Panc1 (cell line): ENCODE results near the gene KCNA4. TPM values are rescaled to one million over a fixed set of nuclear protein-coding genes. Genes with fewer than 3 reads are reported as not detected.
"Not testable (repeated sequence)": the region's sequence is repeated elsewhere in the genome, so short reads cannot be mapped to it uniquely, and the experiment has no call there.

Source experiments
- ATAC-seq: fragments of 200-7000 bp; cut with Tn5 transposase; 2 replicates; pipeline ENCODE4 v1.9.1; 2020; ENCODE audit warnings: mild to moderate bottlenecking, moderate library complexity
- BruUV-seq: library from RNA; stranded (reverse); fragments of 400-500 nt; replicated peaks from 2 replicates; lab custom pipeline; 2021; lab: Mats Ljungman, UMichigan
- CTCF ChIA-PET: fragments of 300-600 bp; sonication (Branson Sonifier 250); formaldehyde crosslinking; loops from one replicate; lab custom pipeline; 2022; ENCODE audit warnings: antibody characterized with exemption; lab: Charles Lee
- POLR2A ChIA-PET: fragments of 300-600 bp; sonication (Branson Sonifier 250); formaldehyde crosslinking; loops from one replicate; lab custom pipeline; 2022; ENCODE audit warnings: antibody characterized with exemption; lab: Charles Lee
- DNase-seq: peaks from one replicate; pipeline ENCODE4 v3.0.0-alpha.2; 2010; ENCODE audit warnings: low read depth, low spot score
- H3K27ac ChIP-seq: 2 replicates; pipeline ENCODE4 v1.5.1; 2011; ENCODE audit warnings: mild to moderate bottlenecking, low read length, inconsistent platforms
- H3K27me3 ChIP-seq: fragments of 200-500 bp; sonication (Bioruptor generic); 2 replicates; pipeline ENCODE4 v1.6.0; 2014; ENCODE audit warnings: low read length, inconsistent platforms; ENCODE audit not compliant: control insufficient read depth, insufficient read depth
- H3K36me3 ChIP-seq: fragments of 200-500 bp; sonication (Bioruptor generic); 2 replicates; pipeline ENCODE4 v1.5.1; 2014; ENCODE audit warnings: inconsistent platforms, mild to moderate bottlenecking, low read length, moderate library complexity; ENCODE audit not compliant: control insufficient read depth, insufficient read depth
- H3K4me1 ChIP-seq: 2 replicates; pipeline ENCODE4 v1.5.1; 2011; ENCODE audit warnings: inconsistent platforms, mild to moderate bottlenecking, low read length, moderate library complexity; ENCODE audit not compliant: control insufficient read depth, insufficient read depth
- H3K4me3 ChIP-seq, 2 experiments: 2 replicates each; pipeline ENCODE4 v1.5.1; 2011 to 2012; ENCODE audit warnings: low read depth in 2 of 2, low read length in 2 of 2, mild to moderate bottlenecking in 2 of 2, inconsistent platforms in 1 of 2, moderate library complexity in 1 of 2
- H3K9me3 ChIP-seq: fragments of 200-500 bp; sonication (Bioruptor generic); 2 replicates; pipeline ENCODE4 v1.5.1; 2014; ENCODE audit warnings: low read depth, mild to moderate bottlenecking, inconsistent platforms, low read length, moderate library complexity; ENCODE audit not compliant: control insufficient read depth, insufficient read depth
- CTCF ChIP-seq: fragments of 450-650 bp; IDR thresholded peaks from 2 replicates; pipeline ENCODE4 v1.5.1; 2017; ENCODE audit warnings: mild to moderate bottlenecking
- POLR2AphosphoS5 ChIP-seq: IDR thresholded peaks from 2 replicates; pipeline ENCODE4 v1.6.1; 2012; ENCODE audit warnings: mild to moderate bottlenecking, low read depth, low read length, moderate library complexity
- REST ChIP-seq, 2 experiments: IDR thresholded peaks; 2 replicates each; pipeline ENCODE4 v1.6.1; 2011 to 2012; ENCODE audit warnings: low read depth in 2 of 2, control low read depth in 1 of 2, low read length in 1 of 2, mild to moderate bottlenecking in 1 of 2, moderate library complexity in 1 of 2; ENCODE audit not compliant: insufficient read depth in 1 of 2
- SIN3A ChIP-seq: IDR thresholded peaks from 2 replicates; pipeline ENCODE4 v1.6.1; 2012; ENCODE audit warnings: low read depth, mild to moderate bottlenecking, low read length, moderate library complexity, borderline replicate concordance; ENCODE audit not compliant: insufficient read depth
- TCF7L2 ChIP-seq: IDR thresholded peaks from 2 replicates; pipeline ENCODE4 v1.6.1; 2011; ENCODE audit warnings: mild to moderate bottlenecking, low read depth, low read length, inconsistent platforms
- in situ Hi-C: cut with HindIII; loops from 2 replicates; pipeline ENCODE4 v1.10.0; 2016; ENCODE audit warnings: low sequenced_read_pairs, low pct_unique_long_range_greater_than_20kb
- intact Hi-C: fragments of 100-400 bp; cut with micrococcal nuclease; formaldehyde crosslinking; loops from one replicate; pipeline ENCODE4 v1.10.0; 2022; ENCODE audit not compliant: unreplicated experiment
- total RNA-seq: library from RNA; stranded (reverse); gene quantifications from one replicate; pipeline ENCODE4 v1.2.1, GENCODE V29; 2021; ENCODE audit not compliant: unreplicated experiment

KCNA4 gene
- total RNA-seq, 1 experiment from 2014 or later, result not detected

GRCh38 chr11:29984544-29984943 lies 32.3 kb downstream of the KCNA4 start:
- H3K9me3 ChIP-seq, result no peaks in the 10 kb centered on the region
- H3K36me3 ChIP-seq, result no peaks in the 10 kb centered on the region
- H3K27me3 ChIP-seq, result no peaks in the 10 kb centered on the region
- DNase-seq (no peak), ATAC-seq (no peak)
- TF ChIP-seq CTCF, result no peak
- no peak for TF ChIP-seq POLR2AphosphoS5
- no peak for TF ChIP-seq TCF7L2
- TF ChIP-seq REST (IDR thresholded peaks at IDR 0.05; ENCODE audit: insufficient read depth in 1 of 2, low read depth in 2 of 2, low read length in 1 of 2), result no peak
- no peak for TF ChIP-seq SIN3A
- POLR2A ChIA-PET, result no interaction called here
- no peaks in the 10 kb centered on the region for H3K4me1 ChIP-seq
- in situ Hi-C loops (no loop called here), intact Hi-C loops (no loop called here)
- CTCF ChIA-PET, result no interaction called here
- no TSS peak for BruUV-seq
- no peak overlapping the region for H3K27ac ChIP-seq
- no peak overlapping the region for H3K4me3 ChIP-seq

GRCh38 chr11:29978549-29978948 lies 38.3 kb downstream of the KCNA4 start:
- in situ Hi-C loops (no loop called here), intact Hi-C loops (no loop called here)
- H3K4me3 ChIP-seq, result no peak overlapping the region
- H3K4me1 ChIP-seq, result no peaks in the 10 kb centered on the region
- H3K27me3 ChIP-seq, result no peaks in the 10 kb centered on the region
- no TSS peak for BruUV-seq
- no peaks in the 10 kb centered on the region for H3K36me3 ChIP-seq
- no peaks in the 10 kb centered on the region for H3K9me3 ChIP-seq
- no peak for TF ChIP-seq CTCF
- no peak for TF ChIP-seq TCF7L2
- TF ChIP-seq POLR2AphosphoS5, result no peak
- no peak for TF ChIP-seq REST (IDR thresholded peaks at IDR 0.05; ENCODE audit: insufficient read depth in 1 of 2, low read depth in 2 of 2, low read length in 1 of 2)
- TF ChIP-seq SIN3A, result no peak
- H3K27ac ChIP-seq, result no peak overlapping the region
- ATAC-seq (no peak), DNase-seq (no peak)
- CTCF ChIA-PET, result no interaction called here
- POLR2A ChIA-PET, result no interaction called here

GRCh38 chr11:29975580-29975979 lies 41.2 kb downstream of the KCNA4 start:
- CTCF ChIA-PET, BruUV-seq, in situ Hi-C loops: not testable (repeated sequence)

More at GRCh38 chr11:29975580-29975979, 41.2 kb downstream of the KCNA4 start:
- DNase-seq, H3K4me1 ChIP-seq, POLR2A ChIA-PET, H3K9me3 ChIP-seq, intact Hi-C loops, H3K4me3 ChIP-seq, H3K27me3 ChIP-seq, H3K27ac ChIP-seq, H3K36me3 ChIP-seq, ATAC-seq: not testable (repeated sequence)
